CD4-positive, alpha-beta T cell treated with Interleukin-2 at 100 ng/mL for 4 hours (primary cell): Measurements from ENCODE around the gene PIK3R1.
A peak's percentile ranks its signal among the peaks of the same experiment; 100 is the strongest.

Source experiments
- DNase-seq: peaks from one replicate; pipeline ENCODE4 v3.0.0-alpha.2; 2020; ENCODE audit warnings: low spot score

Gene PIK3R1

GRCh38 chr5:68215208-68215897, at the start of gene PIK3R1:
Gene PIK3R1, plus strand, starts transcription at chr5:68215756. Its CDS starts 10,920 bp downstream, at chr5:68226676.
- peak; percentile 90 for DNase-seq

DNA sequence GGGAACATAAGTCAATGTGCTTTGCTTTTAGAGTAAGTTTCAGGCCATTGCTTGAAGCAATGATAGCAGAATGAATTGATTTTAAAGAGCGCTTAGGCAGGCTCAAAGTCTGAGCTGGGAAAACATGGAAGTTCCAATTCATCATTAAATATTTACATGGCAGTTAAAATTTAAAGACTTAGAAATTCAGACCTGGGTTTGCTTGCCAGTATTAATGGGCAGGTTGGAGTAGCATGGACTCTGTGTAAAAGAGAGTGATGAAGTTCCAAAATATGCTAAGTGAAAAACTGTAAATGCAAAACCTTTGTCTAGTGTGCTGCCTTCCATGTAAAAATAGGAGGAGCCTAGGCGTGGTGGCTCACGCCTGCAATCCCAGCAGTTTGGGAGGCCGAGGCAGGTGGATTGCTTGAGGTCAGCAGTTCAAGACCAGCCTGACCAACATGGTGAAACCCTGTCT, 48.3 kb upstream of the PIK3R1 start:
- DNase-seq = no peak

- DNase-seq = no peak
Measured at GRCh38 chr5:68169903-68170302, 45.7 kb upstream of the PIK3R1 start.

GRCh38 chr5:68170826-68171558, 44.6 kb upstream of the PIK3R1 start:
- no peak for DNase-seq

GRCh38 chr5:68172314-68172713, 43.2 kb upstream of the PIK3R1 start:
- DNase-seq = no peak

- DNase-seq = no peak
Measured at GRCh38 chr5:68173007-68173406, 42.5 kb upstream of the PIK3R1 start.

GRCh38 chr5:68176253-68176652, 39.3 kb upstream of the PIK3R1 start:
- DNase-seq = no peak

DNA sequence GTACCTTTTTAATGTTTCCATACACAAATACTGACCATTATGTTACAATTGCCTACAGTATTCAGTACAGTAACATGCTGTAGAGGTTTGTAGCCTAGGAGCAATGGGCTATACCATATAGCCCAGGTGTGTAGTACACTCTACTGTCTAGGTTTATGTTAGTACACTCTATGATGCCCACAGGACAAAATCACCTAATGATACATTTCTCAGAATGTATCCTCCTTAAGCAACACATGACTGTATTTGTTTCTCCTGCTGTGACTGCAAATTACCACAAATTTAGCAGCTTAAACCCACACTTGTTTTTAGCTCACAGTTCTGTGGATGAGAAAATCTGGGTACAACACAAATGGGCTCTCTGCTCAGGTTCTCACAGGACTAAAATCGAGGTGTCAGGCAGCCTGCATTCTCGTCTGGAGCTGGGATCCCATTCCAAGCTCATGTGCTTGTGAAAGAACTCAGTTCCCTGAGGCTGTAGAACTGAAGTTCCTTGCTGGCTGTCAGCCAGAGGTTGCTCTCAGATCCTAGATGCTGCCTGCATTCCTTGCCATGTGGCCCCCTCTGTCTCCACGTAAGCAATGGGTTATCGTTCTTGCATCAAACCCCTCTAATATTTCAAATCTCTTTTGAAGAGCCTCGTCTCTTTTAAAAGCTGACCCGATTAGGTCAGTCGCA, 38.6 kb upstream of the PIK3R1 start:
- no peak for DNase-seq

DNA sequence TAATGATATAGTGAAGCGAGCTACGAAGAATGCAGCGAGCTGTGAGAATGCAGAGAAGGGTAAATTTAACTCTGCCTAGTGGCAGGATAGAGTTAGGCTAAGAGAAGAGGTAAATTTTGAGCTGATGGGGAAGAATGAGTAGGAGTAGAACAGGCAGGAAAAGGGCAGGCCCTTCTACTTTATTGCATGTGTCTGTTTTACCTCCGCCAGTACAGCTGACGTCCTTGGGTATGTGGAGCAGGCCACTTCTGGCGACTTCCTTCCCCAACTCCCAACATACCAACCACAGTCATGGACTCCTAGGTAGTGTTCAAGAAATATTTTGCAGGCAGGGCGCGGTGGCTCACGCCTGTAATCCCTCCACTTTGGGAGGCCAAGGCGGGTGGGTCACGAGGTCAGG, 37.9 kb upstream of the PIK3R1 start:
- DNase-seq = no peak

- peak; percentile 14 for DNase-seq
Measured at GRCh38 chr5:68178579-68178978, 37.0 kb upstream of the PIK3R1 start.

DNA sequence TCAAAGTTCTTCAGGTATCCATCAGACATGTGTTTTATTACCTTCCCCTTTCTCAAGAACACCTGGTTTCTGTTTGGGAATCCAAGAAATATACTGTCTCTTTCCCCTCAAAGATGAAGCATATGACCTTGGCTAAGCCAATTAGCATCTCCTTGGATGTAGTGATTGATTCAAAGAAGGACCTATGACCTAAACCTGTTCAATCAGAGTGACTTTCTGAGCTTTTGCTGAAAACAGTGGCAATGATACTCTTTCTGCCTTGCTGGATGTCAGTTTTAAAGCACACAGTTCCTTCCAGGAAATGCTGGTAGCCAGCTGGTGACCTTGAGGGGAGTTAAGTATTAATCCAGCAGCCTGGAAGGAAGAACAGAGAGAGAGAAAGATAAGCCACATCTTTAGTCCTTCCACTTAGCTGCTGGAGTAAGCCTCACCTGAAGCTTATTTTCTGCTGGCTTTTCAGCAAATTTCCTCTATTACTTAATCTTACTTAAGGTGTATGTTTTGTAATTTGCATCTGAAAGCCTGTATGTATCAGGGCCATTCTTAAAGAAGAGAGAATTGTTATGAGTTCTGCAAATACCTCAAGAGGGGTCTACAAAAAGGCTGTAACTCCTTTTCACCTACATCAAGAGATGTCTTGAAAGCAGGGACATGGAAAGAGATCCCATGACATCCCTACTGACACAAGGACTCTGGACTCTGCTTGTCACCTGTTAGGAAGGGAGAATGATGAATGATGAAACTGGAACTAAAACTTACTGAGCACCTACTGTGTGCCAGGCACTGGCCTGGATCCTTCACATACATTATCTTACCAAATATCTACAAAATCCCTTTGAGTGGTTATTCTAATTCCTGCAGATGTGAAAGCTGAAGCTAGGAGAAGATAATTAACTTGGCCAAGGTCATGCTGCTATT, 35.2 kb upstream of the PIK3R1 start:
- no peak for DNase-seq

DNA sequence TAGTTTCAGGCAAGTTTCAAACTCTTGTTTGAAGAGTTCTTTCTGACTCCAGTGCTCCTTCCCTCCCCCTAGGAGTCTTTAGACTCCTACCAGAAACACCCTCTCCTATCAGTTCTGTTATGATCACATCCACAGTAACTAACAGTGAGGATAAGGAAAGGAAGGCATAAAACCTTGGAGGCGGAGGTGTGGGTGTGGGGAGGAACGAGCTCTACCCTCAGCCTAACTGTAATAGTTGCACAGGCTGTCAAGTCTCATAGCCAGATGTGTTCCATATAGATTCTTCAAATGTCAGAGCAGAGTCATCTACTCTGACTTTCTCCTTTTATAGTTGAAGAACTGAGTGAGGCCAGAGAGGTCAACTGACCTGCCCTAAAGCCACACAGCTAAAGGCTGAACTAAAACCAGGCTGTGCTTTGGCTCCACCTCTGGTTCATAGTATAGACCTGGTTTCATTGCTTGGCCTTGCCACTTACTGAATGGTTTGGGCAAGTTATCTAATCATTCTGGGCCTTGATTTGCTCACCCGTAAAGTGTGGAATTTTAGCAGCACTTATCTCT, 34.4 kb upstream of the PIK3R1 start:
- DNase-seq = no peak

DNA sequence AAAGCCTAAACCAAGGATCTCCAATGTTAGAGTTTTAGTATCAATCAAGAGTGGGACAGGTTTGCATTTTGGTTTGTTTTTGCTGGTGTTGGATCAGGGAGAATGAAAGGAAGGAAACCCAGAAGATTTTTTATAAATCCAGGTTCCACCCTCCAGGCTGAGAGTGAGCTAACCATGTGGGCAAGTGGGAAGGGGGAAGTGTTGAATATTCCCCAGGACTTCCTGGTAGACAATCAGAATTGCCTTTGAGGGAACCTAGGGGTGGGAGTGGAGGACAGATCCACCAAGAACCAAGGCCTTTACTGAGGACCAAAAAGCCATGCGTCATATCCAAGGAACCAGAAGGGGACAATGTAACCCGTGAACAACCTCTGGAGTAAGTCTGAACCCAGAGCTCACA, 33.5 kb upstream of the PIK3R1 start:
- DNase-seq = no peak

- no peak for DNase-seq
Measured at GRCh38 chr5:68182534-68182933, 33.0 kb upstream of the PIK3R1 start.

GRCh38 chr5:68187268-68188055, 28.1 kb upstream of the PIK3R1 start:
- no peak for DNase-seq

- no peak for DNase-seq
Measured at GRCh38 chr5:68189171-68189570, 26.4 kb upstream of the PIK3R1 start.

- no peak for DNase-seq
Measured at GRCh38 chr5:68189613-68190012, 25.9 kb upstream of the PIK3R1 start.

GRCh38 chr5:68190619-68191018, 24.9 kb upstream of the PIK3R1 start:
- DNase-seq = no peak

GRCh38 chr5:68191083-68191791, 24.3 kb upstream of the PIK3R1 start:
- DNase-seq = no peak

GRCh38 chr5:68192679-68193060, 22.9 kb upstream of the PIK3R1 start:
- DNase-seq = no peak
